ENCODE measurements around the gene SEC61A1. TPM values are rescaled to one million over a fixed set of nuclear protein-coding genes. Genes with fewer than 3 reads are reported as not detected.

Gene SEC61A1
- total and polyA plus RNA-seq, 8 donors = 193 to 245 (median 216) TPM

GRCh38 chr3:128078322-128078721, 26.1 kb downstream of the SEC61A1 start:
- ATAC-seq = no peak
- 89 to 92% methylated on average over 5 of the region's 5 CpGs for WGBS, 2 donors
- Histone ChIP-seq H3K36me3 (no peaks in the 10 kb centered on the region), H3K9me3 (no peaks in the 10 kb centered on the region), H3K4me1 (peaks cover 28 to 30% (median 29%) of the 10 kb centered on the region in 3 donors), H3K27ac (no peak overlapping the region), H3K4me3 (no peak overlapping the region), H3K27me3 (no peaks in the 10 kb centered on the region)
- TF ChIP-seq CTCF (IDR thresholded peaks at IDR 0.05) = no peak
- intact Hi-C loops (cut with DNase I) = loop anchor here in 1 of 3 donors (5.0 kb wide), 1 partner anchor 54 kb away; no protein-coding TSS in a partner anchor
- DNase-seq = no peak
- FAIRE-seq = no peak

GRCh38 chr3:128078875-128079274, 26.6 kb downstream of the SEC61A1 start:
- Histone ChIP-seq H3K27me3 (no peaks in the 10 kb centered on the region), H3K9me3 (no peaks in the 10 kb centered on the region), H3K4me1 (peaks cover 34 to 36% (median 35%) of the 10 kb centered on the region in 3 donors), H3K4me3 (no peak overlapping the region), H3K27ac (no peak overlapping the region), H3K36me3 (no peaks in the 10 kb centered on the region)
- no peak for TF ChIP-seq CTCF (IDR thresholded peaks at IDR 0.05)
- intact Hi-C loops (cut with DNase I) = loop anchor here in 1 of 3 donors (5.0 kb wide), 1 partner anchor 53 kb away; no protein-coding TSS in a partner anchor
- WGBS, 2 donors = 90 to 92% methylated on average over 8 of the region's 8 CpGs
- FAIRE-seq (no peak), DNase-seq (no peak), ATAC-seq (no peak)

GRCh38 chr3:128079823-128080222, 27.6 kb downstream of the SEC61A1 start:
- no peak for FAIRE-seq
- ATAC-seq = no peak
- TF ChIP-seq CTCF (IDR thresholded peaks at IDR 0.05) = no peak
- H3K4me3 ChIP-seq = no peak overlapping the region
- no peak overlapping the region for H3K27ac ChIP-seq
- WGBS, 2 donors = 90 to 95% methylated on average over 9 of the region's 9 CpGs
- H3K4me1 ChIP-seq = peaks cover 41 to 44% (median 43%) of the 10 kb centered on the region in 3 donors
- H3K36me3 ChIP-seq = no peaks in the 10 kb centered on the region
- DNase-seq = peak in 1 of 6 donors; percentile 10
- intact Hi-C loops (cut with DNase I) = loop anchor here in 1 of 3 donors (5.0 kb wide), 1 partner anchor 52 kb away; no protein-coding TSS in a partner anchor
- H3K9me3 ChIP-seq = no peaks in the 10 kb centered on the region
- no peaks in the 10 kb centered on the region for H3K27me3 ChIP-seq

- Histone ChIP-seq H3K27ac (peak overlapping the region in 1 of 4 donors; percentile 40), H3K9me3 (no peaks in the 10 kb centered on the region), H3K4me1 (peaks cover 38 to 41% (median 40%) of the 10 kb centered on the region in 3 donors), H3K36me3 (no peaks in the 10 kb centered on the region), H3K27me3 (no peaks in the 10 kb centered on the region), H3K4me3 (no peak overlapping the region)
- FAIRE-seq (no peak), DNase-seq (peak in 1 of 6 donors; percentile 7), ATAC-seq (no peak)
- WGBS, 2 donors = 79 to 80% methylated on average over 6 of the region's 6 CpGs
- TF ChIP-seq CTCF (IDR thresholded peaks at IDR 0.05) = no peak
- intact Hi-C loops (cut with DNase I) = no loop called here
Observed at GRCh38 chr3:128080323-128081080, 28.3 kb downstream of the SEC61A1 start.

GRCh38 chr3:128081226-128081625, 29.0 kb downstream of the SEC61A1 start:
- TF ChIP-seq CTCF (IDR thresholded peaks at IDR 0.05) = no peak
- intact Hi-C loops (cut with DNase I) = no loop called here
- FAIRE-seq (no peak), DNase-seq (peak in 2 of 6 donors; percentile 19 to 57), ATAC-seq (no peak)
- no peak overlapping the region for H3K4me3 ChIP-seq
- H3K27ac ChIP-seq = peak overlapping the region in 1 of 4 donors; percentile 40
- H3K9me3 ChIP-seq = no peaks in the 10 kb centered on the region
- H3K4me1 ChIP-seq = peaks cover 38 to 40% (median 38%) of the 10 kb centered on the region in 3 donors
- H3K36me3 ChIP-seq = no peaks in the 10 kb centered on the region
- no peaks in the 10 kb centered on the region for H3K27me3 ChIP-seq
- 25 to 29% methylated on average over 6 of the region's 6 CpGs for WGBS, 2 donors
